ENCODE data around the gene WDSUB1. TPM values are rescaled to one million over a fixed set of nuclear protein-coding genes. Genes with fewer than 3 reads are reported as not detected.

WDSUB1 gene
- total and polyA plus RNA-seq, 9 of the 15 experiments (the other 6 are each of a cell fraction or from before 2014, with no cell fraction given): 5.2 to 13.7 (median 9.4) TPM

DNA sequence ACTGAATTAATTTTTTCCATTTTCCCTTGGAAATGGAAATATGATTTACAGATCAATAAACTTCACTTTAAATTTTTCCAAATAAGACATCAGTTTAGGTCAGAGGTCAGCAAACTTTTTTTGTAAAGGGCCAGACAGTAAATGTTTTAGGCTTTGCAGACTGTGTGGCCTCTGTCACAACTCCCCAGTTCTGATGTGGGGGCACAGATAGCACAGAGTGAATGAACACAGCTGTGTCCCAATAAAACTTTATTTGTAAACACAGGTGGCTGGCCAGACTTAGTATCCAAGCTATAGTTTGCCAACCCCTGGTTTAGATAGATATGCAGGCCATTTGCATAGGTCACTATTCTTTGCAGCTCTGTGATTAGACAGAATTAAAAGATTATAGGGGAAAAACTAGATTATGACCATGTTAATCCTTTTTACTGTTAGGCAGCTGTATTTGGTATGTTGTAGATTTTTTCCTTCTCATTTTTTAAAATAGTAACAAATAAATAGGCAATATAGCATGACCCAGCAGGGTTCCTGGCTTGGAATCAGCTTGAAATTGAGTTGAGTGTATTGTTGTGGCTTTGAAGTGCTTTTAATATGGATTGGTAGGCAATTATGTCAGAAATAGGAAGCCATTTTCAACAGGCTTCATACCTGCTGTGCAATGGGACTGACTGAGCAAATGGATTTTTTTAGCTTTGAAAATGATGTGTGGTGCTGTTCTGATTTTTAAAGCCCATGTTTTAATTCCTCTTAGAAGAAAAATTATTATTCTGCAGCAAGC is 59.7 kb downstream of the WDSUB1 start (continued):
- TF ChIP-seq, protein P1, sequence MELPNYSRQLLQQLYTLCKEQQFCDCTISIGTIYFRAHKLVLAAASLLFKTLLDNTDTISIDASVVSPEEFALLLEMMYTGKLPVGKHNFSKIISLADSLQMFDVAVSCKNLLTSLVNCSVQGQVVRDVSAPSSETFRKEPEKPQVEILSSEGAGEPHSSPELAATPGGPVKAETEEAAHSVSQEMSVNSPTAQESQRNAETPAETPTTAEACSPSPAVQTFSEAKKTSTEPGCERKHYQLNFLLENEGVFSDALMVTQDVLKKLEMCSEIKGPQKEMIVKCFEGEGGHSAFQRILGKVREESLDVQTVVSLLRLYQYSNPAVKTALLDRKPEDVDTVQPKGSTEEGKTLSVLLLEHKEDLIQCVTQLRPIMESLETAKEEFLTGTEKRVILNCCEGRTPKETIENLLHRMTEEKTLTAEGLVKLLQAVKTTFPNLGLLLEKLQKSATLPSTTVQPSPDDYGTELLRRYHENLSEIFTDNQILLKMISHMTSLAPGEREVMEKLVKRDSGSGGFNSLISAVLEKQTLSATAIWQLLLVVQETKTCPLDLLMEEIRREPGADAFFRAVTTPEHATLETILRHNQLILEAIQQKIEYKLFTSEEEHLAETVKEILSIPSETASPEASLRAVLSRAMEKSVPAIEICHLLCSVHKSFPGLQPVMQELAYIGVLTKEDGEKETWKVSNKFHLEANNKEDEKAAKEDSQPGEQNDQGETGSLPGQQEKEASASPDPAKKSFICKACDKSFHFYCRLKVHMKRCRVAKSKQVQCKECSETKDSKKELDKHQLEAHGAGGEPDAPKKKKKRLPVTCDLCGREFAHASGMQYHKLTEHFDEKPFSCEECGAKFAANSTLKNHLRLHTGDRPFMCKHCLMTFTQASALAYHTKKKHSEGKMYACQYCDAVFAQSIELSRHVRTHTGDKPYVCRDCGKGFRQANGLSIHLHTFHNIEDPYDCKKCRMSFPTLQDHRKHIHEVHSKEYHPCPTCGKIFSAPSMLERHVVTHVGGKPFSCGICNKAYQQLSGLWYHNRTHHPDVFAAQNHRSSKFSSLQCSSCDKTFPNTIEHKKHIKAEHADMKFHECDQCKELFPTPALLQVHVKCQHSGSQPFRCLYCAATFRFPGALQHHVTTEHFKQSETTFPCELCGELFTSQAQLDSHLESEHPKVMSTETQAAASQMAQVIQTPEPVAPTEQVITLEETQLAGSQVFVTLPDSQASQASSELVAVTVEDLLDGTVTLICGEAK (IDR thresholded peaks at IDR 0.05): peak; percentile 99
- TF ChIP-seq, protein P1 (CRISPR knock-in tag; IDR thresholded peaks at IDR 0.05): peak; percentile 97
- TF ChIP-seq BACH1 (tag; IDR thresholded peaks at IDR 0.05) (0 out of 2 replicates have a peak, but pooled peaks have one; percentile 18), NR1H2 (CRISPR knock-in tag; IDR thresholded peaks at IDR 0.05) (no peak), CREBBP (IDR thresholded peaks at IDR 0.05; ENCODE audit: low read depth, low read length) (no peak), ZNF253 (CRISPR knock-in tag; conservative IDR thresholded peaks at IDR 0.05) (no peak), LEF1 (IDR thresholded peaks at IDR 0.05) (0 out of 2 replicates have a peak, but pooled peaks have one; percentile 7), ZC3H11A (IDR thresholded peaks at IDR 0.05; ENCODE audit: low read depth, low read length) (no peak), TRIM24 (IDR thresholded peaks at IDR 0.05) (0 out of 4 replicates have a peak, but pooled peaks of 1 of the 2 experiments have one; percentile 44), ZKSCAN1 (IDR thresholded peaks at IDR 0.05; ENCODE audit: low read depth, low read length) (0 out of 2 replicates have a peak, but pooled peaks have one; percentile 30), ZNF274 (IDR thresholded peaks at IDR 0.05; ENCODE audit: borderline replicate concordance, low read depth, low read length) (no peak), GABPB2 (CRISPR knock-in tag; conservative IDR thresholded peaks at IDR 0.05) (no peak)
- TF ChIP-seq, protein P2, sequence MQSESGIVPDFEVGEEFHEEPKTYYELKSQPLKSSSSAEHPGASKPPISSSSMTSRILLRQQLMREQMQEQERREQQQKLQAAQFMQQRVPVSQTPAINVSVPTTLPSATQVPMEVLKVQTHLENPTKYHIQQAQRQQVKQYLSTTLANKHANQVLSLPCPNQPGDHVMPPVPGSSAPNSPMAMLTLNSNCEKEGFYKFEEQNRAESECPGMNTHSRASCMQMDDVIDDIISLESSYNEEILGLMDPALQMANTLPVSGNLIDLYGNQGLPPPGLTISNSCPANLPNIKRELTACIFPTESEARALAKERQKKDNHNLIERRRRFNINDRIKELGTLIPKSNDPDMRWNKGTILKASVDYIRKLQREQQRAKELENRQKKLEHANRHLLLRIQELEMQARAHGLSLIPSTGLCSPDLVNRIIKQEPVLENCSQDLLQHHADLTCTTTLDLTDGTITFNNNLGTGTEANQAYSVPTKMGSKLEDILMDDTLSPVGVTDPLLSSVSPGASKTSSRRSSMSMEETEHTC (IDR thresholded peaks at IDR 0.05): no peak
- TF ChIP-seq, protein P3, sequence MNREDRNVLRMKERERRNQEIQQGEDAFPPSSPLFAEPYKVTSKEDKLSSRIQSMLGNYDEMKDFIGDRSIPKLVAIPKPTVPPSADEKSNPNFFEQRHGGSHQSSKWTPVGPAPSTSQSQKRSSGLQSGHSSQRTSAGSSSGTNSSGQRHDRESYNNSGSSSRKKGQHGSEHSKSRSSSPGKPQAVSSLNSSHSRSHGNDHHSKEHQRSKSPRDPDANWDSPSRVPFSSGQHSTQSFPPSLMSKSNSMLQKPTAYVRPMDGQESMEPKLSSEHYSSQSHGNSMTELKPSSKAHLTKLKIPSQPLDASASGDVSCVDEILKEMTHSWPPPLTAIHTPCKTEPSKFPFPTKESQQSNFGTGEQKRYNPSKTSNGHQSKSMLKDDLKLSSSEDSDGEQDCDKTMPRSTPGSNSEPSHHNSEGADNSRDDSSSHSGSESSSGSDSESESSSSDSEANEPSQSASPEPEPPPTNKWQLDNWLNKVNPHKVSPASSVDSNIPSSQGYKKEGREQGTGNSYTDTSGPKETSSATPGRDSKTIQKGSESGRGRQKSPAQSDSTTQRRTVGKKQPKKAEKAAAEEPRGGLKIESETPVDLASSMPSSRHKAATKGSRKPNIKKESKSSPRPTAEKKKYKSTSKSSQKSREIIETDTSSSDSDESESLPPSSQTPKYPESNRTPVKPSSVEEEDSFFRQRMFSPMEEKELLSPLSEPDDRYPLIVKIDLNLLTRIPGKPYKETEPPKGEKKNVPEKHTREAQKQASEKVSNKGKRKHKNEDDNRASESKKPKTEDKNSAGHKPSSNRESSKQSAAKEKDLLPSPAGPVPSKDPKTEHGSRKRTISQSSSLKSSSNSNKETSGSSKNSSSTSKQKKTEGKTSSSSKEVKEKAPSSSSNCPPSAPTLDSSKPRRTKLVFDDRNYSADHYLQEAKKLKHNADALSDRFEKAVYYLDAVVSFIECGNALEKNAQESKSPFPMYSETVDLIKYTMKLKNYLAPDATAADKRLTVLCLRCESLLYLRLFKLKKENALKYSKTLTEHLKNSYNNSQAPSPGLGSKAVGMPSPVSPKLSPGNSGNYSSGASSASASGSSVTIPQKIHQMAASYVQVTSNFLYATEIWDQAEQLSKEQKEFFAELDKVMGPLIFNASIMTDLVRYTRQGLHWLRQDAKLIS (CRISPR knock-in tag; IDR thresholded peaks at IDR 0.05): no peak

Data from K562 (cell line).